ENCODE data around the gene KCND3.

GRCh38 chr1:111776391-111776790 lies 213.1 kb downstream of the KCND3 start:
- TF ChIP-seq CTCF (IDR thresholded peaks at IDR 0.05) (no peak), EZH2phosphoT487 (IDR thresholded peaks at IDR 0.05) (no peak), EZH2 (IDR thresholded peaks at IDR 0.05) (no peak)

All from neural progenitor cell (in vitro differentiated cells).